Esophagus squamous epithelium (tissue), 4 donors: Measurements from ENCODE around the gene ZNF709.

Experiments used
- POLR2A ChIP-seq, 4 donors: fragments of 450-650 bp; IDR thresholded peaks; one replicate each; pipeline ENCODE4 v1.6.1; 2017; ENCODE audit warnings: antibody characterized with exemption in 4 of 4, mild to moderate bottlenecking in 4 of 4, moderate library complexity in 3 of 4
- TF ChIP-seq, protein P1 (sequence below), 6 experiments: fragments of 450-650 bp in 4 of 6; fragments of 200-600 bp in 2 of 6; sonication (generic) in 2 of 6; IDR thresholded peaks; one replicate each; pipeline ENCODE4 v1.5.1; 2016 to 2019; ENCODE audit warnings: antibody characterized with exemption in 6 of 6, mild to moderate bottlenecking in 4 of 6, moderate library complexity in 4 of 6

GRCh38 chr19:12496480-12496879 is 11.9 kb upstream of the ZNF709 start:
- TF ChIP-seq, protein P1, sequence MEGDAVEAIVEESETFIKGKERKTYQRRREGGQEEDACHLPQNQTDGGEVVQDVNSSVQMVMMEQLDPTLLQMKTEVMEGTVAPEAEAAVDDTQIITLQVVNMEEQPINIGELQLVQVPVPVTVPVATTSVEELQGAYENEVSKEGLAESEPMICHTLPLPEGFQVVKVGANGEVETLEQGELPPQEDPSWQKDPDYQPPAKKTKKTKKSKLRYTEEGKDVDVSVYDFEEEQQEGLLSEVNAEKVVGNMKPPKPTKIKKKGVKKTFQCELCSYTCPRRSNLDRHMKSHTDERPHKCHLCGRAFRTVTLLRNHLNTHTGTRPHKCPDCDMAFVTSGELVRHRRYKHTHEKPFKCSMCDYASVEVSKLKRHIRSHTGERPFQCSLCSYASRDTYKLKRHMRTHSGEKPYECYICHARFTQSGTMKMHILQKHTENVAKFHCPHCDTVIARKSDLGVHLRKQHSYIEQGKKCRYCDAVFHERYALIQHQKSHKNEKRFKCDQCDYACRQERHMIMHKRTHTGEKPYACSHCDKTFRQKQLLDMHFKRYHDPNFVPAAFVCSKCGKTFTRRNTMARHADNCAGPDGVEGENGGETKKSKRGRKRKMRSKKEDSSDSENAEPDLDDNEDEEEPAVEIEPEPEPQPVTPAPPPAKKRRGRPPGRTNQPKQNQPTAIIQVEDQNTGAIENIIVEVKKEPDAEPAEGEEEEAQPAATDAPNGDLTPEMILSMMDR (IDR thresholded peaks at IDR 0.05) = no peak
- no peak for TF ChIP-seq POLR2A (IDR thresholded peaks at IDR 0.05)
